ENCODE results near the gene TTC7B.

DNA sequence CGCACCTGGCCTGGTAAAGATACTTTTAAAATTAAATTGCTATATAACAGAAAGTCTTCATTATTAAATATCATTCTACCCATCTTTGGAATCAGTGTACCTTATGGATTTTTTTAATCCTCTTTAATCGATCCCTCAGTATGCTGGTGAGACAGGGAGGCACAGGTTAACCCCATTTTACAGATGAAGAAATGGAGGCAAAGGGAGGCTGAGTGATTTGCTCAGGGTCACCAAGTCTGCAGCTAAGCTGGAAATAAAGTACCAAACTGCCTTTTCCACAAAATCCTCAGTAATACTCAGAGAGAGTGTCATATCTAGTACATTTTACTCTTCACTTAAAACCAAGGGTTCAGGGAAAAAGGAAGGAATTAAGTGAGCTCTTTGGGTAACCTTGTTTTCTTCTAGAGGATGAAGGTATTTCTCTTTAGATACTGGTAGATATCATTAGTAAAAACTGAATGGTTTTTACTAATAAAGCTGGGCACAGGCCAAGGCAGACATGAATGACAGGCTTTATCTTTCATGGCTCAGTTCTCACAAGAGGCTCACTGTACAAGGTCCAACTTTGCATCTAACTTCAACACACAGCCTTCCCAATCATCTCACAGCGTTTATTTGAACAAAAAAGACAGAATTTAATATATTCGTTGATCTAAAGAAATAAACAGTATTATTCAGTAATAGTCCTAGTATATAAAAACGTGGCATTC lies 35.3 kb upstream of the TTC7B start:
- TF ChIP-seq, protein P1, sequence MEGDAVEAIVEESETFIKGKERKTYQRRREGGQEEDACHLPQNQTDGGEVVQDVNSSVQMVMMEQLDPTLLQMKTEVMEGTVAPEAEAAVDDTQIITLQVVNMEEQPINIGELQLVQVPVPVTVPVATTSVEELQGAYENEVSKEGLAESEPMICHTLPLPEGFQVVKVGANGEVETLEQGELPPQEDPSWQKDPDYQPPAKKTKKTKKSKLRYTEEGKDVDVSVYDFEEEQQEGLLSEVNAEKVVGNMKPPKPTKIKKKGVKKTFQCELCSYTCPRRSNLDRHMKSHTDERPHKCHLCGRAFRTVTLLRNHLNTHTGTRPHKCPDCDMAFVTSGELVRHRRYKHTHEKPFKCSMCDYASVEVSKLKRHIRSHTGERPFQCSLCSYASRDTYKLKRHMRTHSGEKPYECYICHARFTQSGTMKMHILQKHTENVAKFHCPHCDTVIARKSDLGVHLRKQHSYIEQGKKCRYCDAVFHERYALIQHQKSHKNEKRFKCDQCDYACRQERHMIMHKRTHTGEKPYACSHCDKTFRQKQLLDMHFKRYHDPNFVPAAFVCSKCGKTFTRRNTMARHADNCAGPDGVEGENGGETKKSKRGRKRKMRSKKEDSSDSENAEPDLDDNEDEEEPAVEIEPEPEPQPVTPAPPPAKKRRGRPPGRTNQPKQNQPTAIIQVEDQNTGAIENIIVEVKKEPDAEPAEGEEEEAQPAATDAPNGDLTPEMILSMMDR (IDR thresholded peaks at IDR 0.05; ENCODE audit: control extremely low read depth in 1 of 3, insufficient read depth in 1 of 3, low read depth in 1 of 3, low read length in 3 of 3) = no peak
- TF ChIP-seq, protein P2, sequence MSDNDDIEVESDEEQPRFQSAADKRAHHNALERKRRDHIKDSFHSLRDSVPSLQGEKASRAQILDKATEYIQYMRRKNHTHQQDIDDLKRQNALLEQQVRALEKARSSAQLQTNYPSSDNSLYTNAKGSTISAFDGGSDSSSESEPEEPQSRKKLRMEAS (IDR thresholded peaks at IDR 0.05) = no peak
- no peak for TF ChIP-seq EP300 (IDR thresholded peaks at IDR 0.05; ENCODE audit: borderline replicate concordance in 1 of 2, low read depth in 2 of 2, low read length in 2 of 2)
- no peak for TF ChIP-seq EZH2 (IDR thresholded peaks at IDR 0.05; ENCODE audit: low read depth, low read length, severe bottlenecking)
- TF ChIP-seq EGR1 (IDR thresholded peaks at IDR 0.05; ENCODE audit: borderline replicate concordance, low read depth, low read length) = no peak
- TF ChIP-seq, protein P3, sequence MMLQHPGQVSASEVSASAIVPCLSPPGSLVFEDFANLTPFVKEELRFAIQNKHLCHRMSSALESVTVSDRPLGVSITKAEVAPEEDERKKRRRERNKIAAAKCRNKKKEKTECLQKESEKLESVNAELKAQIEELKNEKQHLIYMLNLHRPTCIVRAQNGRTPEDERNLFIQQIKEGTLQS (IDR thresholded peaks at IDR 0.05; ENCODE audit: insufficient read depth, low read depth, low read length) = no peak
- no peak for TF ChIP-seq GTF2F1 (IDR thresholded peaks at IDR 0.05; ENCODE audit: borderline replicate concordance, low read depth, low read length)
- TF ChIP-seq BRCA1 (IDR thresholded peaks at IDR 0.05; ENCODE audit: low read depth, low read length) = no peak
- no peak for TF ChIP-seq RAD21 (IDR thresholded peaks at IDR 0.05 in 1 of 2, conservative IDR thresholded peaks at IDR 0.05 in 1 of 2; ENCODE audit: low read depth in 2 of 2, low read length in 2 of 2)
